ENCODE data around the gene EDEM2. TPM values are rescaled to one million over a fixed set of nuclear protein-coding genes. Genes with fewer than 3 reads are reported as not detected.
"Not testable (repeated sequence)": the region's sequence is repeated elsewhere in the genome, so short reads cannot be mapped to it uniquely, and the experiment has no call there.

The EDEM2 gene
- total RNA-seq, 2 experiments from 2014 or later = 23.9 to 25.6 TPM

DNA sequence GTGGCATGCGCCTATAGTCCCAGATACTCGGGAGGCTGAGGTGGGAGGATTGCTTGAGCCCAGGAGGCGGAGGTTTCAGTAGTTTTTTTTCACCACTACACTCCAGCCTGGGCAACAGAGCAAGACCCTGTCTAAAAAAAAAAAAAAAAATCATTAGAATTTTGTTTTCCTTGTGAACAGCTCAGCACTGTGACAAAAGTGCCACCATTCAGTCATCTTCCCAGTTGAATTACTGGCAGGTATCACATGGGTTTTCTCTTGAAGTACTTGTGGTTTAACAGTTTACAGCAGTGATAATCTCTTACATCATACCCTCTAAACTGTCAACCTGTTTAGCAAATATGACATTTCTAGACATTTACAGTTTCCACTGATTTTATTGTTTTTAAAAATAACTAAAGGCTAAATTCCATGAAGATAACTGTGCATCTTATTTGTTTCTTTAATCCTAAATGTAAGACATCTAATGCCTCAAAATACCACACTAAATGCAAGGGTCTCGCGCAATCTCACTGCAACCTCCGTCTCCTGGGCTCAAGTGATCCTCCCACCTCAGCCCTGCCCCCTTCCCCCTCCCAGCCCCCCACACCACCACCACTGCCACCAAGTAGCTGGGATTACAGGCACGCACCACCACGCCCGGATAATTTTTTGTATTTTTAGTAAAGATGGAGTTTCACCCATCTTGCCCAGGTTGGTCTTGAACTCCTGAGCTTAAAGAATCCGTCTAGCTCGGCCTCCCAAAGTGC, 61.5 kb downstream of the EDEM2 start:
- DNase-seq (no peak), ATAC-seq (peak; percentile 86)
- CTCF ChIA-PET = interaction anchor here (1.0 to 1.7 kb wide), 2 partner anchors 11 to 28 kb away, joined by 3 to 8 read pairs; no protein-coding TSS in a partner anchor
- H3K9me3 Mint-ChIP-seq (ENCODE audit: low read depth) = no peaks in the 10 kb centered on the region
- peaks cover 18% of the 10 kb centered on the region for H3K36me3 Mint-ChIP-seq
- H3K4me1 Mint-ChIP-seq = peaks cover 56% of the 10 kb centered on the region
- H3K27ac Mint-ChIP-seq = peak overlapping the region; percentile 82
- no peak overlapping the region for H3K4me3 Mint-ChIP-seq
- H3K27me3 Mint-ChIP-seq = no peaks in the 10 kb centered on the region

DNA sequence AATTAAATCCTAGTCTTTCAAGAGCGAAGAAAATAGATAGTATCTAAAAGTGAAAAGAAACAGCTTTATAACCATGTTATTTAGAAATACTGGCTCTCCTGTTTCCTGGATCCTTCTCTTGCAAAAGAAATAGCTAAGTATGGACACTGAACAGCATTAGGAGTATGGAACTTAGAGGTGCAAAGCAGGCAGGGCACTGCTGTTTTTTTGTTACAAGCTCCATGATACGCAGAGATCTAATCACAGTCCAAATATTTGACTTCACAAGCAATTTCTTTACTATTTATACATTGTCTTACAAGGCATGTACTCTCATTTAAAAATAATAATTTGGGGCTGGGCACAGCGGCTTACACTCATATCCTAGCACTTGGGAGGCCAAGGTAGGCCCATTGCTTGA, 62.1 kb downstream of the EDEM2 start:
- Mint-ChIP-seq H3K27me3 (no peaks in the 10 kb centered on the region), H3K4me1 (peaks cover 56% of the 10 kb centered on the region), H3K4me3 (no peak overlapping the region), H3K9me3 (ENCODE audit: low read depth) (no peaks in the 10 kb centered on the region), H3K27ac (peak overlapping the region; percentile 82), H3K36me3 (peaks cover 18% of the 10 kb centered on the region)
- DNase-seq = no peak
- no peak for ATAC-seq
- CTCF ChIA-PET = interaction anchor here (1.7 kb wide), 1 partner anchor 11 kb away, joined by 8 read pairs; no protein-coding TSS in a partner anchor

- H3K4me1 Mint-ChIP-seq = peaks cover 36% of the 10 kb centered on the region
- H3K36me3 Mint-ChIP-seq = peaks cover 33% of the 10 kb centered on the region
- not testable (repeated sequence) for H3K27me3 Mint-ChIP-seq; DNase-seq; H3K9me3 Mint-ChIP-seq (ENCODE audit: low read depth)
- ATAC-seq = peak; percentile 55
- CTCF ChIA-PET = interaction anchor here (0.7 to 2.2 kb wide), 7 partner anchors 10 to 175 kb away, joined by 3 to 7 read pairs (median 3); partner anchors contain the start of gene TRPC4AP
- H3K27ac Mint-ChIP-seq = peak overlapping the region; percentile 87
- peak overlapping the region; percentile 55 for H3K4me3 Mint-ChIP-seq
Measured at GRCh38 chr20:35080348-35080642, 66.8 kb downstream of the EDEM2 start.

- ATAC-seq = peak; percentile 82
- CTCF ChIA-PET = interaction anchor here (0.7 to 2.2 kb wide), 7 partner anchors 9 to 176 kb away, joined by 3 to 7 read pairs (median 3); partner anchors contain the start of gene TRPC4AP
Measured at GRCh38 chr20:35079472-35080347, 67.4 kb downstream of the EDEM2 start.

DNA sequence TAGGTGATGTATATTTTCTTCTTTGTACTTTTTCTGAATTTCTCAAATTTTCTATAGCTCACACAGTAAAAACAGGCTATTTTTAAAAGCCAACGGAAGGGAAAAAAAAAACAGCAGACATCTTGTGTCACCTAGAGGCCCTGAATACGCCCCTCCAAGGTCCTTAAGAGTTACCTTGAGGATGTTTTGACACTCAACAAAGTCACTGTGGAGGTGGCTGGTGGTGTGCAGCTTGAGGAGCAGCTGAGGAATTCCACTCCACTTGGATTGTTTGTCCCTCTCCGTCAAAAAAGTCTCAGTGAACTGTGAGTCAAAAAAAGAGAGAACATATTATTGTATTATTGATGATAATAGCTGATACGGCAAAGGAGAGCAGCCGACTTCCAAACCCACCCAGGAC, 69.3 kb downstream of the EDEM2 start:
- H3K36me3 Mint-ChIP-seq = peaks cover 48% of the 10 kb centered on the region
- H3K4me1 Mint-ChIP-seq = peaks cover 32% of the 10 kb centered on the region
- ATAC-seq = no peak
- DNase-seq = no peak
- H3K27ac Mint-ChIP-seq = no peak overlapping the region
- H3K4me3 Mint-ChIP-seq = no peak overlapping the region
- no peaks in the 10 kb centered on the region for H3K27me3 Mint-ChIP-seq
- peaks cover 3% of the 10 kb centered on the region for H3K9me3 Mint-ChIP-seq (ENCODE audit: low read depth)
- CTCF ChIA-PET = interaction anchor here (1.3 to 1.9 kb wide), 2 partner anchors 14 to 15 kb away, joined by 3 to 4 read pairs; partner anchors contain the start of gene TRPC4AP

More at GRCh38 chr20:35079472-35080347, 67.4 kb downstream of the EDEM2 start:
- Mint-ChIP-seq H3K4me1 (peaks cover 33% of the 10 kb centered on the region), H3K36me3 (peaks cover 37% of the 10 kb centered on the region), H3K4me3 (peak overlapping the region; percentile 65), H3K27ac (peak overlapping the region; percentile 87), H3K27me3 (no peaks in the 10 kb centered on the region), H3K9me3 (ENCODE audit: low read depth) (no peaks in the 10 kb centered on the region)
- no peak for DNase-seq

GRCh38 chr20:35077341-35077740, 69.8 kb downstream of the EDEM2 start:
- CTCF ChIA-PET = interaction anchor here (1.9 kb wide), 1 partner anchor 15 kb away, joined by 4 read pairs; the partner anchor contains the start of gene TRPC4AP
- Mint-ChIP-seq H3K27ac (no peak overlapping the region), H3K36me3 (peaks cover 52% of the 10 kb centered on the region), H3K4me1 (peaks cover 29% of the 10 kb centered on the region), H3K9me3 (ENCODE audit: low read depth) (peaks cover 4% of the 10 kb centered on the region), H3K27me3 (no peaks in the 10 kb centered on the region), H3K4me3 (no peak overlapping the region)
- ATAC-seq = no peak
- no peak for DNase-seq

- ATAC-seq; H3K27me3 Mint-ChIP-seq; H3K27ac Mint-ChIP-seq; H3K9me3 Mint-ChIP-seq (ENCODE audit: low read depth); DNase-seq; H3K4me3 Mint-ChIP-seq: not testable (repeated sequence)
- CTCF ChIA-PET = interaction anchor here (1.1 to 1.5 kb wide), 3 partner anchors 8 to 116 kb away, joined by 3 to 4 read pairs (median 3); partner anchors contain the start of genes GSS and MYH7B
- peaks cover 69% of the 10 kb centered on the region for H3K36me3 Mint-ChIP-seq
- H3K4me1 Mint-ChIP-seq = peaks cover 40% of the 10 kb centered on the region
Measured at GRCh38 chr20:35071436-35072153, 75.5 kb downstream of the EDEM2 start.

GRCh38 chr20:35066194-35066593, 80.9 kb downstream of the EDEM2 start:
- CTCF ChIA-PET = interaction anchor here (2.8 kb wide), 1 partner anchor 30 kb away, joined by 12 read pairs; no protein-coding TSS in a partner anchor
- H3K27me3 Mint-ChIP-seq = no peaks in the 10 kb centered on the region
- H3K9me3 Mint-ChIP-seq (ENCODE audit: low read depth) = no peaks in the 10 kb centered on the region
- H3K4me3 Mint-ChIP-seq = no peak overlapping the region
- H3K27ac Mint-ChIP-seq = no peak overlapping the region
- peaks cover 60% of the 10 kb centered on the region for H3K36me3 Mint-ChIP-seq
- ATAC-seq = no peak
- DNase-seq = no peak
- peaks cover 77% of the 10 kb centered on the region for H3K4me1 Mint-ChIP-seq

Other genes starting within 250 kb of the EDEM2 start
- gene GSS, start 191.5 kb downstream of the EDEM2 start, total RNA-seq = 10 to 100 TPM; 59.4 to 64.6 TPM
- under 1 TPM; 0.16 to 0.26 TPM for gene MYH7B, start 191.5 kb downstream of the EDEM2 start, total RNA-seq
- gene TRPC4AP, start 54.5 kb downstream of the EDEM2 start, total RNA-seq = 10 to 100 TPM; 56.9 to 70.9 TPM
- gene PROCR, start 24.7 kb upstream of the EDEM2 start, total RNA-seq = 1 to 10 TPM; 1.5 to 2.4 TPM
- gene MMP24, start 79.4 kb upstream of the EDEM2 start, total RNA-seq = not detected
- 10 to 100 TPM; 28.4 to 44.3 TPM for gene MMP24OS, start 130.8 kb upstream of the EDEM2 start, total RNA-seq
- gene EIF6, start 137.4 kb upstream of the EDEM2 start, total RNA-seq = 100 to 1,000 TPM in 1 of 2 experiments, 10 to 100 TPM in 1; 98.6 to 121 TPM
- not detected for gene FAM83C, start 145.1 kb upstream of the EDEM2 start, total RNA-seq